IPS-NIHi7 (cell line): ENCODE data around the gene NPAS3.
A peak's percentile ranks its signal among the peaks of the same experiment; 100 is the strongest.

Experiments used
- DNase-seq: peaks from one replicate; pipeline ENCODE4 v3.0.0; 2012; ENCODE audit warnings: mixed read lengths; ENCODE audit errors: extremely low spot score

NPAS3 gene

DNA sequence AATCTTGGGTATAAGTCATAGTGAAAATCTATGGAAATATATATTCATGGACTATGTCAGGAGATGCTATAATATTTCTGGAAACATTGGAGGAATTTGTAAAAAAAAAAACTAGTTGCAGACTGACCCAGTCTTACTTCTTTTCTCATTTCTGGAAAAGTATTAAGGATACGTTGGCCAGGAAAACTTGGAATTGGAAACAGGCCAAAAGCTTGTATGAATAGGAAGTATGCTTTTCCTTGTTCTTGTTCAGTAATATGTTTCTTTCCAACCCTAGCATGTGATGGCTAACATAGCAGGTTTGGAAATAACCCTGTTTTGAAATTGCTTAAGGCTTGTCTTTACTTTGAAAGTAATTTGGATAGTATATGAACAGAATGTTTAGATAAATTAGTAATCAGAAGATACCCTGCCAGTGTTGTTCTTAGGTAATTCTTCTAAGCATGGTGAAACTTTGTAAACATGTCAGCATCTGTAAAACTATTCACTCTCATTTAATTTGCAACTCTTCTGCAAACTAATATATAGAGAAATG is 316.2 kb downstream of the NPAS3 start:
- no peak for DNase-seq

DNA sequence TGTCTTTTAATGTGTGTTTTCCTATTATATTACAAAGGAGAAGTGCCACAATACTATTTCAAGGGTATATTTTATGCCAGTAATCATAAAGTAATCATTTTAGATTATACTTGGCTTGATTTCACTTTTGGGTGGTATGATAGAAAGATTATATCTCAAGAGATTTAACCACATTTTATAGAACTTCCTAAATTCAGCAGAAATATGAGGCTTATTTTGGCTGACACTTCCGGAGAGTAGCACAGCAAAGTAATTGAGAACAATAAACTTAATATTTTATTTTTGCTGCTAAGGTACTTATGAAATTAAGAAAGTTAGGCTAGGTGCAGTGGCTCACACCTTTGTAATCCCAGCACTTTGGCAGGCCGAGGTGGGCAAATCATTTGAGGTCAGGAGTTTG is 319.1 kb downstream of the NPAS3 start:
- DNase-seq = no peak

DNA sequence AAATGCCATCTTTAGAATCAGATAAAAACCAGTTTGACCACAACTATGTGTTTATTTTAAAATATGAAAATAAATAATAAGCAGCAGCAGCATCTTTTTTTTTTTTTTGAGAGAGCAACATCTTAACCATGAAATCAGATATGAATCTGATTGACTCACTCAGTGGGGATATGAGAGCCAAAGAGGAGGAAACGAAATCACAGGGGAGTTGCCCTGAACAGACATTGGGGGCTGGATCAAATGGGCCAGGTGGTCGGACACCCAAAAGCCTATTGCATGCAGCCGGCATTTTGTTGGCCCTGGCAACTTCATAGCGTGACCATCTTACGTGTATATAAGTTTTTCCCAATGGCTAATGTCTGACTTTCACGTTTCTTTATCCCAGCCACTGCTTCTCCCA is 321.1 kb downstream of the NPAS3 start:
- DNase-seq = no peak

DNA sequence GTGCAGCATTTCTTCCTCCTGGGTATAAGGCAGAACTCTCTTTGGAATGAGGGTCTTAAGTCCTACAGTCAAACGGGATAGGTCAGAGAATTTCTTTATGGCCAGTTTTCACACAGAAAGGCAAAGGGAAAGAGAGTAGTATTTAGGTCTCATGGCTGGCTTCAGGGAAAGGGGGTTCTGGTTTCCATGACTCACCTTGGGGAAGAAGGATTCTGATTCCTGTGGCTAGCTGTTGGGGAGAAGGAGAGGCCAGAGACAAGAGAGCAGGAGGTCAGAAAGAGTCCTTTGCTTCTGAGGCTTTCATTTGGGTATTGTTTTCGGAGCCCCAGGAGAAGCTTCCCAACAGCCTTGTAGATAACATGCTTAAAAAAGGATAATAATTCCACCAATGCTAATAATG is 332.5 kb downstream of the NPAS3 start:
- no peak for DNase-seq

DNA sequence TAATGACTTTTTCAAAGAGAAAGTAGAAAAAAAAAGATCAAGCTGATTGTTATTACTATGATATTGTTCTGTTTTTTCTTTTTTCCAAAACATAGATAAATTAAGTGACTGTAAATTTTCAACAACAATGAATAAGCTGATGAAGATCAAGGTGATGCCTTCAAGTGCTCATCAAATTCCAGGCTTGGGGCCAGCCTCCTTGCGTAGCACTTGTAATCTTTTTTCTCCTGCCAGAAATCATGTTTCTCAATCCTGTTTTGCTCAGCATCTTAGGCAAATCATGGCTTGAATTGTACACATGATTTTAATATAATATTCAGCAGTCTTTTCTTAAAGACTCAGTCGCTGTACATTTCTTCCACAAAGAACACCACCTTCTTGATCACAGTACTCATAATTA is 333.2 kb downstream of the NPAS3 start:
- DNase-seq = no peak

- no peak for DNase-seq
Measured at GRCh38 chr14:33273978-33274377, 335.3 kb downstream of the NPAS3 start.

GRCh38 chr14:33275879-33276278 is 337.2 kb downstream of the NPAS3 start:
- DNase-seq = no peak

GRCh38 chr14:33279865-33280264 is 341.2 kb downstream of the NPAS3 start:
- DNase-seq = peak; percentile 18

DNA sequence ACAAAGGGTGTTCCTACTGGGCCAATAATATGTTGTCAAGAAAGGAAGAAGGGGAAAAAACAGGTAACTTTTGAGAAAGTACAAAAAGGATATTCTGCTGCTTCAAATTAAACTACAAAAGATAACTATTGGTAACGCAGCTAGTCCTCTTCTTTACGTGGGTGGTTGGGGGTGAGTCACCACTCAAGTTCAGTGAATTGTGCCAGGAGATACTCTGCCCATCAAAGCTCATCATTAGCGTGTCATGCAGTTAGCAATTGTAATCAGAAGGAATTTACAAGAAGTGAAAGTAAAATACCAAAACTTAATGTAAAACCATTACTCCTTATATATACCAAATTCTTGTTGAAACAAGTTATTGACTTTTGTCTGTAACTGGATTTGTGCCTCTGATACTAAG is 342.0 kb downstream of the NPAS3 start:
- no peak for DNase-seq

- no peak for DNase-seq
Measured at GRCh38 chr14:33282331-33283230, 343.9 kb downstream of the NPAS3 start.

DNA sequence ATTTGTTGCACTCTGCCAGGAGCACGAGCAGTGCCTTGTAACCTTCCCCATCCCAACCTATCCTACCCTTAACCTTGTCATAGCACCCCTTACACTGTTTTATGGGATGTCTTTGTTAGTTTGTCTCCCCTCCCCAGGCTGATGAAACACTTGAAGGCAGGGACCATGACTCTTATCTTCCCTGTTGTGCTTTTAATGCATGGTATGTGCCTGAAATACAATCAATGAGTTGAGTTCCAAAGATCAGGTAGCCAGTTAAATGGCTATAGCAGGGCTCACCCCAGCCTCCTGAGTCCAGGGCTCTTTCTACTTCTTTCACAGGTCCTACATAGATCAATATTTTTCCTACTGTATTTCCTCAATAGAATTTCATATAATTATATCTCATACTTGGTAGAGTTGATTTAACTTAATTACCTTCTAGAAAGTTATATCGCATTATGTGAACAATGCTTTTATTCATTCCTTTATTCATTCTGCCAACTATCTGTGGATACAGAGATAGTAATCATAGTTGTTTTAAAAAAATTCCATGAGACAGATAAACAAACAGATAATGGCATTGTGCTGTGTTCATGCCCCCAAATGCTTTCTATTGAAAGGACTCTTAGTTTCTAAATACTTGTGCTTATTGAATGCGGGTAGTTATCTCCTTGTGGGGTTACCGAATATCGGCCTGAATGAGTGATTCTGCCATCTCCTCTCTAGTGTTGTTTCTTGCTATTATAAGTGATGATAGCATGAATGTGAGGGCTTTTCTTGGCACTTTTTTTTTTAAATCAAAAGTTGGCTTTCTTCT is 347.4 kb downstream of the NPAS3 start:
- DNase-seq = no peak

GRCh38 chr14:33287189-33287588 is 348.5 kb downstream of the NPAS3 start:
- no peak for DNase-seq

DNA sequence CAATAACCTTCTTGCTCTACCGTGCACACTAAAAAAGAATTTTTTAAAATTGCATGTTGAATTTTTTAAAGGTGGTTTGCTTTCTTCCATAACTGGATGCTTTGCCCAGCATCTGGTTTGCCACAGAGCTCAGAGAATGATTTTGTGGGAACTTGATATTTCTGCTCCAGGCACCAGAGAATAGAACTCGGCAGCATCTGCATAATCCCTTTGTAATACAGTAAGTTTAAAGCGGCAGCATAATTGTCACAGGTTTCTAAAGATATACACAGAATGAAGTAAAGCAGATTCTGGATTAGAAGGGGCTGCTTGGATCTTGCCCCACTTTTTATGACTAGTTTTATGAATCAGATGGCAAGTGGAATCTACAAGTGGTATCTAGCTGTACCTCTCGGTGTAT is 352.0 kb downstream of the NPAS3 start:
- DNase-seq = no peak

DNA sequence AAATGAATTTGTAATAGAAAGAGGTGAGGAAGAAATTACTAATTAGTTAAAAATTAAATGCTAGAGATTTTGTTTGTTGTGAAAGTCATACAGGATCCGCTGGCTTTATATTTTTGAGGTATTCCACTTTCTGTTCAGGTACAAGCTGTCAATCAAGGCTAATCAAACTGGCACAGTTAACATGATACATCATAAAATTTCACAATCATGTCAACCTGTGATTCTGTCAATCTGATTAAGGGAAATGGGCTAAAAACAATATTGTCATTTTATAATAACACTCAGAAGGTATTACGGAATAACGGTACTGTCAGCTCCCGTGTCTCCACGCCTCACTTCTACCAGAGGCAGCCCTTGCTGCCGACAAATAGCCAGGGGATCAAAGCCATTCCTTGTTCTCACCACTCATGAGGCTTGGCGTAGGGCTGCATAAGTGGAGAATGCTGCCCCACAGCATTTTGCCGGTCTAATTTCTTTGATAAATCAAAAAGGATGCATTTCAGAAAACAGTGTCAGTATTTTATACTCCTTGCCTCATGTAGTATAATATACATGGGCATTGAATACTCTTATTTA is 352.9 kb downstream of the NPAS3 start:
- DNase-seq = no peak

DNA sequence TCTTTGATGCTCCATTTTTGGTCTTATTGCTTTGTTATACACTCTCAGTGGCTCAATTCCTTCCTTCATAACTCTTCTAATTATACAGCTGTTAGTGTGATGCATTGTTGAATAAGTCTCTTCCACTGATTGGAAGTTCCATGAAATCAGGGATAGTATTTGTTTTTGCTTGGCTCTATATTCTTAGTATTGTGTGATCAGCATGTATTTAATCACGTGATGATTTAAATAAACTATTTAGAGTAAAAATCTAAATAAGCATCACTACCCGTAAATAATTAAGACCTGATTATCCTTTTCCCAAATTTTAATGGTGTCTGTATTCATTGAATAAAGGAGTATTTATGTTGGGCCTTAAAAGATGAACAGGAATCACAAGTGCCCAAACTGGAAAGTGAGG is 355.7 kb downstream of the NPAS3 start:
- no peak for DNase-seq

- DNase-seq = no peak
Measured at GRCh38 chr14:33297565-33297964, 358.9 kb downstream of the NPAS3 start.

DNA sequence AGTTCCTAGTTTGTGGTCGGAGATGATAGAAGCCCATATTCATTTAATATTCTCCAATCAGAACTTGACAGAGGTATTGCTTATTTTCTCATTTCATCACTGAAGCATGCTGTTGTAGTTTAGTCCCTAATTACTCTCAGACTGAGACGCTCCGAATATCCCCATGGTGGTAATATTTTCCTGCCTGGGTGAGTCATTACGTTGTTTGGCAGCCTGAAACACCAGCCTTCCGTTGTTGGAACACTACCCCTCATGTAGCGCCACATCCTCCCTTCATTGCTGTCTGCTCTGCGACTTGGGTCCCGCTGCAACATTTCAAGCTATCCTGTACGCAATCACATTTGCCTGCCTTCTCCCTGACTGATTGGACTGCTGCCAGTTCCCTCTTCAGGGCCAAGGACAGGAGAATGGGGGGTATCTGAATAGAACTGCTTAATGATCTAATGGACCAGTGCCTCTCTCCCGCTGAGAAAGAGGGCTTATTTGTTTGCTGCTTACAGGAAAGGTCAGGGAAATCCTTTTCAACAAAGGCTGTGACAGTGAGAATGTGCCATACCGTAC is 369.1 kb downstream of the NPAS3 start:
- no peak for DNase-seq

DNA sequence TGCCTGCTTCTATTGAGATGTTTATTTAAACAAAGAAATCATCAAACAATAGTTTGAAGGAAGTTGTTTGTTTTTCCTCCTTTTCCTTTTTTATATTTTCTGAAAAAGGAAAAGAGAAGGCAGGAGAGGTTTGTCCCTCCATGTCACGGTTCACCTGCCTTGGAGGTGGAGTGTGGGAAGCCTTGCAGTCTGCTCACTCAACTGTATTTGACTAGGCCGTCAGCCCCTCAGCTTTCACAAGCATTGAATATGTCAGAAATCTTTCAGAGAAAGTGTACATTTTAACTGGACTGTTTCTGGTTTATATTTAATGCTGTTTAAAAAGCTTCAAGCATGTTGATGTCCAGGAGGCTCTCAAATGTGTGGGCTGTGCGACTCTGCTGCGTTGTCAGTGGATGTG is 370.4 kb downstream of the NPAS3 start:
- DNase-seq = no peak

GRCh38 chr14:33315217-33315616 is 376.5 kb downstream of the NPAS3 start:
- no peak for DNase-seq

GRCh38 chr14:33315721-33316120 is 377.0 kb downstream of the NPAS3 start:
- DNase-seq = no peak

DNA sequence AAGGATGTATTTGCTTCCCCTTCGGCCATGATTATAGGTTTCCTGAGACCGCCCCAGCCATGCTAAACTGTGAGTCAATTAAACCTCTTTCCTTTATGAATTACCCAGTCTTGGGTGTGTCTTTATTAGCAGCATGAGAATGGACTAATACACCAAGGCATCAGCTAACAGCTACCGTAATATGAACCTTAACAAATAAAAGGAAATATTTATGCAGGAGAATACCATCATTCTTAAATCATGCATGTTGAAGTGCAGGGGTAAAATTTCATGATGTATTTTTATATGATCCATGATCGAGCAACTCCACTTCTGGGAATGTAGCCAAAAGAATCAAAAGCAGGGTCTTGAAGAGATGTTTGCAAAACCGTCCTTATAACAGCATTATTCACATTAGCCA is 379.0 kb downstream of the NPAS3 start:
- DNase-seq = no peak

GRCh38 chr14:33323979-33324378 is 385.3 kb downstream of the NPAS3 start:
- no peak for DNase-seq
